HG03571 (cell line): Measurements from ENCODE around the gene ZBTB21.
A peak's percentile ranks its signal among the peaks of the same experiment; 100 is the strongest.

Source experiments
- ATAC-seq: cut with Tn5 transposase; IDR thresholded peaks from one replicate; pipeline ENCODE4 v1.9.1; 2021; ENCODE audit not compliant: unreplicated experiment

ZBTB21 gene

DNA sequence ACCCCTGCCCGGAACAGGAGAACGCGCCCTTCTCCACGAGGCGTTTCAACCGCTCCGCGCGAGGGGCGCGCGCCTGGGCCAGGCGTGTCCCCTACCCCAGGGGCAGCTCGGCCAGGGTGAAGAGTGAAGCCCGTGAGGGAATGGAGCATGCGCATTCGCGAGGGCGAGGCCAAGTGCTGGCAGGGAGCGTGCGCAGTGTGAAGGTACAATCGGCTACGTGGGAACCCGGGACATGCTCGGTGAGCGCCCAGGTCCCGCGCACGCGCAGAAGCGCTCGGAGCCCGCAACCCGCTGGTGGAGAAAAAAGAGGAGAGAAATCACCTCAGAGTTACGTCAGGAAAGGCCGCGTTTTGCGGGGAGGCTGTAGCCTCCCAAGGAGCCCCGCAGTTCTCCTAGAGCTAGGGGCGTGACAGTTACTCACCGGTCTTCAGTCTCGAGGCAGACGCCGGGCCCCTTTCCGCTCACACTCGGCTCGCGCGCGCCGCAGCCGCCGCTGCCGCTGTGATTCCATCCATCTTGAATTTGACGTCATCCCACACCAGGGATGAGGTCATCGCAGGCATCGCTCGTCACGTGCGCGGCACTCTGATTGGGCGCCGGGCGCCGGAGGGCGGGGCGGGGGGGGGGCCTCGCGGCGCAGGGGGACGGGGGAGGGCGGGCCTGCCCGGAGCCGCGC is at the start of gene ZBTB21:
Gene ZBTB21, minus strand, starts transcription at position 530 of the 676 bp plus-strand sequence. CDS start 16,265 bp downstream, outside the sequence.
- ATAC-seq, result peak; percentile 60

DNA sequence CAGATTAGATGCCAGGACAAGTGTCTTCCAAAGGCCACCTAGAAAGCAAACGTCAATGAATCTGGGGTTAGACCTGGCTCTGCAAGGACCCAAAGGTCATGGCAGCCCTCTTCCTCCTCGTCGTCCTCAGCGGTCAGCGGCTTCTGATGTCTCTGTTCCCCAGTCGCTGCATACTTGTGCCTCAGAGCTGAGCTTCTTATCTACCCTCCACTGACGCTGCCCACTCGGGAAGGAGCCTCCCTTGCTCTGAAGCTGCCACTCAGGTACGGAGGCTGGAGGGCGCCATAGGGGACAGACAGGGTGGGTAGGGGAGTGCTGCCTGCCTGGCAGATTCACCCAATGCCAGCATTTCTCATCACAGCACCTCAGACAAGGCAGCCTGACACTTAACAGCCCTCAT is 49.6 kb upstream of the ZBTB21 start:
- ATAC-seq, result no peak

DNA sequence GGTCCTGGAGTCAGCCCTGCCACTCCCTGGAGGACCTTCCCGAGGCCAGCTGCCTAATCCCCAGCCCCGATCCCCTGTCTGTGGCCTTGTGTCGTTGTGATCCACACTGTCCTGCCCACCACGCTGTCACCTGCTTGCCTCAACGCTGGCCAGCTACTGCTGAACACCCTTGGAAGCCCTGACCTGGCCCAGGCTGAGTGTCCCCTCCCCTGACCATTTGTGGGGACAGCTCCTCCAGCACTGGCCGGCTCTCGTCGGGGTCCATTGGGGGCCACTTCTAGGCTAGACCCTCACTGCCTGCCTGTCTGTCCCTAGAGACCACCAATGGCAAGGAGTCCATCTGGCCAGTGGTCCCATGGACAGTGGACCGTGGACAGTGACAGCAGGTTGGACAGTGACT is 49.0 kb upstream of the ZBTB21 start:
- ATAC-seq, result no peak

DNA sequence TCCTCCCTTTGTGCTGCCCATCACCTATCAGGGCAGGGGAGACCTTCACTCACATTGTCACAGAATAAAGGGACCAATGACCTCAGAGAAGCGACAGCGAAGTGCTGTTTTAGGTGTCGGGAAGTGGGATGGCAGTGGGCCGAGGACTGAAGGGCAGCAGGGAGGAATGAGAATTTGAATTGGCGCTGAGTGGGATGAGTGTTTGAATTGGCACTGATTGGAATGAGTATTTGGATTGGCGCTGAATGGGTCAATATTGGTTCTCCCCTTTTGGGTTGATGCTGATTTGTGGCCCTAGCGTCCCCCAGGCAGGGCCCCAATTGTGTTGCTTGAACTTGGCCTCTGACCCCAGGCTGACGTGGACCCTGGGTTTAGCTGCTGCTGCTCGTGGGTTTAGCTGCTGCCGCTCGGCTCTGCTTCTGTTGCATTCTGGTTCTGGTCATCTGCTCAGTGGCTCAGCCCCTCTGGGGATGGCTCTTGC is 48.5 kb upstream of the ZBTB21 start:
- no peak for ATAC-seq

DNA sequence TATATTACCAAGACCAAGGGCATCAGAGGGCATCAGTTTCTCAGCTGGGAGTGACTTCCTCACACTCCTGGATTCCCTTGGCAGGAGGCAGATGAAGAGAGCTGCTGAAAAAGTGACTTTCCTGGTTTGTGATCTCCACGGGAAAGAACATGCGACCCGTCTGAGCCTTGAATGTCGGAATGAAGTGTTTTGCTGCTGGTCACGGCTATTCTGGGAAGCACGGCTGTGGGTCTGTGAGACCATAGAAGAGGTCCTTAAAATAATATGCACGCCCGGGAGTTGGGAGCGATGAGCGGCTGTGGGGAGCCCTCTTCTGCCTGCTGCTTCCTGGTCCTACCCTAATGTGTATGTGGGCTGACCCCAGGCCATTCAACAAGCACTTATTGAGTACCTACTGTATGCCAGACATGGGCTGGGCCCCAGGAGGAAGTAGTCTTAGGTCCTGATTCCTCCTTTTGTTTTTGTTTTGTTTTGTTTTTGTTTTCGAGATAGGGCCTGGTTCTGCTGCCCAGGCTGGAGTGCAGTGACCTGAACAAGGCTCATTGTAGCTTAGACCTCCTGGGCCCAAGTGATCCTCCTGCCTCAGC is 47.8 kb upstream of the ZBTB21 start:
- no peak for ATAC-seq

DNA sequence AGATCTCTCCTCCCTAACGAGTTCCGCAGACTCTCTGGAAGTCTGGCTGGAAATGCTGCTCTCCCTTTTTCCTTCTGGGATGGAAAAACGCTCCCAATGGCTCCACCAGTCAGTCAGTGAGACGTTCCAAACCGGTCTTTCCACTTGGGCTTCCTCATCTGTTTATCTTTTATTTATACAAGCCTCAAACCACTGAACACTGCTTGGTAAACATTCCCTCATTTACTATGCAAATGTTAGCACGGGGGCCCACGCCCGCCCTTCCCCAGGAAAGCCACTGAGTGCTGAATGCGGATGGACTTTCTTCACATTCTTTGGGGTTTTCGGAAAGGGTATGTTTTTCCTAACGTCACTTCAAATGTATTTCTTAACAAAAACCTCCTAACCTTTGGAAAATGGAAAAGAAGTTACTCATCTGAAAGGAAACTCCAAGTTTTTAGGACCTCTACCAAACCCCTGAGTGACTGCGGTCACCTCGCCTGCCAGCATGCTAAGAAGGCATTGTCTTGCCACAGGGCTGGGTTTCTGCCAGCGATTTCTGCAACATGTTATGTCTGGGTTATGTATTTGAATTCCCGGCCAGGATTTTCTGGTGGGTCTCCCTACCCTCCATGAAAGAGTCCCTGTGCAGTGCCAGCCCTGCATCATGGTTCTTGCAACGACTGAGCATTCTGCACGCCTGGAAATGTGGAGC is 47.0 kb upstream of the ZBTB21 start:
- ATAC-seq, result no peak

DNA sequence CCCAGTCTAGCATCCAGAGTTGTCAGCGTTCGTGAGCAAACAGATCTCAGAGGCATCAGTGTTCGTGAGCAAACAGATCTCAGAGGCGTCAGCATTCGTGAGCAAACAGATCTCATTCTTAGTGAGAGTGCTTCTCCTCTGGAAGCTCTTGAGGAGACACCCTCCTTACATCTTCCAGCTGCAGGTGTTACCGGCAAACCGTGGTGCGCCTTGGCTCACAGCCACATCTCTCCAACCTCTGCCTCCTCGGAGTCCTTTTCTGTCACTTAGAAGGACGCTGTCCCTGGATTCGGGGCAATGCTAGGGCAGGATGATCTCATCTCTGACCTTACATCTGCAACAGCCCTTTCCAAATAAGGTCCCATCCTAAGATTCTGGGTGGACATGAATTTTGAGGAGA is 46.3 kb upstream of the ZBTB21 start:
- no peak for ATAC-seq

DNA sequence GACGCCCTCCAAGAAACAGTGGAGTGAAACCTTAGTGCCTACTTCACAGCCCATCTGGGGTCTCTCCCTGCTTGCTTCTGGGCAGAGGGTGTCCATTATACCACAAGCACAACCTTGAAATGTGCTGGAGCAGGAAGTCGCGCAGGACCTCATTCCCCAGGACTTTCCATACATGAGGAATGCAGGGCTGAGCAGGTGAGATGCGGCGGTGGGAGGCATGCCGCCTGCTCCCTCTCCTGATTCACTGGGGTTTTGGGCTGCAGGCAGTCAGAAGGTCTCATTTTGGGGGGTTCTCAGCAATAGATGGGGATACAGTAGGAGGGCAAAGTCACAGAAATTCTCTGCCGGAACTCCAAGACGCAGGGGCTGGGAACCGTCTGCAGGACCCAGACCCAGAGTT is 45.3 kb upstream of the ZBTB21 start:
- ATAC-seq, result no peak

DNA sequence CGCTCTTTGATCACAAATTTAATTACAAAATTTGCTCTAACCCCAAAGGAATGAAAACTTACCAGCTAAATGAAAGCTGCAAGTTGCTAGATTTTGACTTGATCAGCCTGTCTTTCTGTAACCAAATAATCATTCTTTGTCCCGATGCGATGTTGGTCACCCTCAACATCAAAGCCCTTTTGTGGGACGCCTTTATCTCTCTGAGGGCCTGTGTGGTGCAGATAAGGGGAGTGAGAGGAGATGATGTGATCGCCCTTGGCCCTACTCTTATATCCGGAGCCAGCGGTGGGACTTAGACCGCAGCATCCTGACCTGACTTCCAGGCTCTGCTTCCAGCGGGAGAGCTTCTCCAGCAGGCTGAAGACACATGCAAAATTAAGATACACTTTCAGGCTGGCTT is 41.6 kb upstream of the ZBTB21 start:
- no peak for ATAC-seq

DNA sequence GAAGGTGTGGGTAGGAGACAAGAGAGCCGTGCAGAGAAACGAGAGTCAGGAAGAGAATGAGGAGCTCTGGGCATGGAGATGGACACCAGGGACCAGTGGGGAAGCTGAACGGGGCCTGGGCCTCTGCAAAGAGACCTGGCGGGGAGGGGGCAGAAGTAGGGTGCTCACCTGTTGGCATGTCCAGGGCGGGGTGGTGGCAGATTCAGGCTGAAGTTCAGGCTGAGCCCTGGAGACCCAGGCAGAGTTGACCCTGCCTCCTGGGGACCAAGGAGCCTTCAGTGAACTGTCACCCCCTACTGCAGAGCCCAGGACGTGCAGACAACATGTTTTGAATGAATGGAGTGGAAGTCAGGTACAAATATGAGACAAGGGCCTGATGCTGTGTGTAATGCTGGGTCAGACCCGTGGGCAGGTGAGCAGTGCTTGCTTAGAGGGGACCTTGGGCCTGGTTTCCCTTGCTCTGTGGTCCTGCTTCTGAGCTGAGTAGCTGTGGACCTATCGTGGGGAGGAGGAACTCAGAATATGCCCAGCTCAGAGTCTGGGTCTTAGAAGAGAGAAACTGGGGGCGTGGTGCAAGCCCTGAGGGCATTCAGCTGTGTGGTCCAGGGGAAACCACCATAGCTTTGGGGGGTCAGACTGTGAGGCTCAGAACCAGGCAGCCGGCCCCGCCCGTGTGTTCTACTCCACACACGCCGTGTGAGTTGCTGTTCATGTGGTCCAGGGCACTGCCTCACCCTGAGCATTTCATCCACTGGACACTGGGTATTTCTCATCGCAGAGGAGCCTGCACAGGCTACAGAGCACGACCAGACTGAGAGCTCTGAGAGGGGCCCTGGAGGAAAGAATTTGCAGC is 39.6 kb upstream of the ZBTB21 start:
- no peak for ATAC-seq

DNA sequence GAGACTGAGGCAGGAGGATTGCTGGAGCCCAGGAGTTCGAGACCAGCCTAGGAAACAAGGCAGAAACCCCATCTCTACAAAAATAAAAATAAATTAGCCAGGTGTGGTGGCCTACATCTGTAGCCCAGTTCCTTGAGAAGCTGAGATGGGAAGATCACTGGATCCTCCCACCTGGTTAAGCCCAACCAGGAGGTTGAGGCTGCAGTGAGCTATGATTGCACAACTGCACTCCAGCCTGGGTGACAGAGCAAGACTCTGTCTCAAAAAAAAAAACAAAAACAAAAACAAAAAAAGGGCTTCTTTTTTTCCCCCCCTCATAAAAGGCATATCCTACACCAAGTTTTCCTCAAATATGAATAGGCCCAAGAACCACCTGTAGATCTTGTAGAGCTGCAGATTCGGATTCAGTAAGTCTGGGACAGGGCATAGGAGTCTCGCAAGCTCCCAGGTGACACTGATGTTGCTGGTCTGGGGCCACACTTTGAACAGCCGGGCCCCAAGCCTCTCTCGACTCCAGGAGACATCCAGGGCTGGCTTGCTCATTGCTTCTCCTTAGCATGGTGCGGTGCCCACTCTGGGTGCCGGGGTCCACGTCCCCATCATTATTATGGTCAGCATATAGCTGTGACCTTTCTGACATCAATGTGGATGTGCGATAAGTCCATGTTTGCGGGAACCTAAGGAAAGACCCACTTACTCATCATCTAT is 38.9 kb upstream of the ZBTB21 start:
- ATAC-seq, result no peak

DNA sequence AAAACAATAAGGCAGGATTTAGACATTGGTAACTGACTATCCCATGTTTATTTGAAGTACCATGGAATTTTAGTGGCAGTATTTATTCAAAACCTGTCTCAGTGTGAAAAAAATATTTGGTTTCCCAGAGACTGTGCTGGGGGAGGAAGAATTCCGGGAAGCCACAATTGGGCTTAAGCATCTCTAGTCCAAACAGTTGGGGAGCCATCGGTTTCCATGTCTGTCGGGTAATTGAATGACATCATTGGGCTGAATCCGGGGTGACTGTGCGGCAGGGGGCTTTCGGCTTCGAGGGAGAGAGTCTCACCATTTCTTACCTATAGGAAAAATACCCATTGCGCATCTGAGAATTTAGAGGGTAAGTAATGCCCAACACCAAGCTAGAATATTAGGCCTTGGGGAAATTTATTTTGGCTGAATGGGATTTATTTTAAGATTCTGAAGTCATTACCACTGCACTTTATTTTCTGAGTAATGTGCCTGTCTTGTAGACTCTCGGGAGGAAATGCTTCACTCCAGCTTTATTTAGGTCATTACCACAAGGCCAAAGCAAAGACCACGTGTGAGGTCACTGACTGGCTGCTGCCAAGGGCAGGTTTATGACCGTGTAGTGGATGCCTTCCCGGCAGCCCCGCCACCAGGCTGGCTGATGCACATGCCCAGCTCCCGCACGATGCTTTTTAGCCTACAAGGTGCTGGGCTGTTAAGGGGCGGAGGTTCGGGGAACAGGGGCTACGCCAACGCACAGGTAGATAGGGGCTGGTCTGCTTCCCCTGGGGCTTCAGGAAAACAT is 37.9 kb upstream of the ZBTB21 start:
- no peak for ATAC-seq

DNA sequence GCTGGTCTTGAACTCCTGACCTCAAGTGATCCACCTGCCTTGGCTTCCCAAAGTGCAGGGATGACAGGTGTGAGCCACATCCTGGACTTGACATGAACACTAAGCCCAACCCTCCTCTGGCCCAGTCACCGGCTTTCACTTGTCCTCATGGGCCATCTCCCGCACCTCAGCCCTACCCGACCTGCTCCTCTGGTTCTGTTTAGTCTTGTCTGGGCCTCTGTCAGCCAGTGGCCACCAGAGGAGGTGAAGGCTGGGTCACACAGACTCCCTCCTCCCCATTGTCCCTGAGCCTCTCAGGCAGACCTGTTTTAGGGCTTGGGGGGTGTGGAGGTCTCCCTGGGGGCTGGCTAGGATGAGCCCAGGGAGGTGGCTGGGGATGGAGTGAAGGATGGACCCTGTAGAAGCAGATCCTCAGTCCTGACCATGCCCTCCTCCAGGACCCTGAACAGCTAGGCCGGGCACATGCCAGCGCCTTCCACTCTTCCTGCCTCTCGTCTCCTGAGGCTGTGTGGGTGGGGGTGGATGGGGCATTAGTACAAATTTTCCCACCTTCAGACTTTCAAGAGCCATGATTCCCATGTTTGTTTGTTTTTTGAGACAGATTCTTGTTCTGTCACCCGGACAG is 34.8 kb upstream of the ZBTB21 start:
- ATAC-seq, result no peak

DNA sequence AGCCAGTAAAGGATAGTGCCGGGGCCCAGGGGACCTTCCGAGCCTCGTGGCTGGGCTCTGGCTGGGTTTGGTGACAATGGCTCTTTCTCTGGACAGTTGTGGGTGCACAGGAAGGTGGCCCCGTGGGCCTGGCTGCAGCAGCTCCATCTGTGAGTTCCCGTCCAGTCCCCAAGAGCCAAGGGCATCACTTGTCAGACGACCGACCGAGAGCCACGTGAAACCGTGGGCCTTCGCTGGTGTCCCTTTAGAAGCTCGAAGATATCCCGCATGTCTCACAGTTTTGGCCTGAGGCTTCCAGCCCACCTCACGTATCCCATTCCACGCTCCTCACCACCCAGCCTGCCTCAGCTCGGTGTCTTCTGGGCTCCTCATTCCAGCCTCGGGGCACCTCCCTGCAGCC is 33.8 kb upstream of the ZBTB21 start:
- no peak for ATAC-seq

DNA sequence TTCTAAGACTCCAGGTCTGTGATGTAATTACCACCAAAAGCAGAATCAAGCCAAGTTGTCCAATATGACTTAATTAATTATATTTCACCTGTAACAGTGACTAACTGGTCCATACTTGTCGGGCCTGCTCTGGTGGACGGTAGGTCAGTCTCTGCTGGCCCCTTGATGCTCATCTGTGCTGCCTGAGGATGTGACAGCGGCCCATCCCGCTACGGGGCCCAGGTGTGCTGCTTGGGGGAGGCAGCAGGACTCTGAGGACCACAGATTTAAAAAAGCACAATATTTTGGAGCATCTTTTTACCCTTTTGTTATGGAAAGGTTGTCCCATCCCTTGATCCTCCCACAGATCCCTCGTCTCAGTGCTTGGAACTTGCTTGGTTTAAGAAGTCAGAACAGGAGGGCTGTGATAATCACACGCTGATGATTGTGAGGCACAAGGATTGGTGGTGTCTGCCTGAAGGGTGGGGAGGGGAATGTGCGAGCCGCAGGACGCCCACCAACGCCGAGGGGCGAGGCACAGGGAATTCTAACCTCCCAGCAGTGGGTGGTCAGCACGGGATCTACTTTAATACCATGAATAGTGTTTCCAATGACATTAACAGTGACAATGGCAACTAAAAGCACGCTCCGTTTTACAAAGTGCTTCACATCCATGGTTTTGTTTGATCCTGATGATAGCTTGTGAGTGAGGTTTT is 33.2 kb upstream of the ZBTB21 start:
- no peak for ATAC-seq

DNA sequence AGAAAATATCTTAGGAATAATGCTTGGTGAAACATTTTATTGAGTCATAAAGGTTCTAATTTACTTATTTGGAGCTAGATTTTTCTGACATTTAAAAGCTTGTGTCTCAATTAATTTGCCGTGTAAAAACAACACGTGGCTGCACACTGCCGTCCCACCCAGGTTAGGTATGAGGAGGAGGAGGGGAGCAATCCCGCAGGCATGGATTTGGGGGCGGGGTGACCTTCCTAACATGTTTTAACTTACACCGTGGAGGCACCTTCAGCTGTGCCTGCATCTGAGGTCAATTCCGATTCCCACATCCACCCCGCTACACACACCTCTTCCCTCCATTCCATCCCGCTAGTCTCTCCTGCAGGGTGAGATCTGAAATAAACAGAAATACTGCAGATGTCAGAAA is 32.5 kb upstream of the ZBTB21 start:
- no peak for ATAC-seq

DNA sequence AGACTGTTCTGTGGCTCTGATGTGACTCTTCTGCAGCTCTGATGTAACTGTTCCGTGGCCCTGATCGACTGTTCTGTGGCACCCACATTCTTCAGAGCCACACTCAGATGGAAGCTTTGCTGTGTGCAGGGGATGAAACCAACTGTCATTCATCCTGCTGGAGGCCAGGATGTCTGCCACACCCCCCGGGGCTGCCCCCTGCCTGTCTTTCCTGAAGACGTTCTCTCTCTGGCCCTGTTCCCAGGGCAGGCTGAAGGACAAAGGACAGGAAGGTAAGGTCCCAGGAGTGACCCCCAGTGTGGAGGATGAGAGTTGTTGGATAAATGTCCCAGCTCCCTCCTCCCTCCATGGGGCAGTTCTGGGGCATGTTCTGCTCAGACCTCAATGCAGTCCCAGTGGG is 31.6 kb upstream of the ZBTB21 start:
- no peak for ATAC-seq

DNA sequence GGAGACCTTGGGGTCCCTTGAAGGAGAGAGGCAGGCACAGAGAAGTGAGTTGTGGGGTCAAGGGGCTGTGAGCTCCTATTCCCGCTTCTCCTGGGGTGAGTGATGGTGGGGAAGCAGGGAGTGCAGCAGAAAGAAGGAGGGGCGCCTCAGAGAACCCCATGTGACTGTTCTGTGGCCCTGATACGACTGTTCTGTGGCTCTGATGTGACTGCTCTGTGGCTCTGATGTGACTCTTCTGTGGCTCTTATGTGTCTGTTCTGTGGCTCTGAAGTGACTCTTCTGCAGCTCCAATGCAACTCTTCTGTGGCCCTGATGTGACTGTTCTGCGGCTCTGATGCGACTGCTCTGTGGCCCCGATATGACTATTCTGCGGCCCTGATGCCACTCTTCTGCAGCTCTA is 31.1 kb upstream of the ZBTB21 start:
- ATAC-seq, result no peak
